IMR-90 (cell line): ENCODE data around the gene PTPRN2. TPM values are rescaled to one million over a fixed set of nuclear protein-coding genes. Genes with fewer than 3 reads are reported as not detected.

Experiments used
- ATAC-seq: fragments of 200-7000 bp; cut with Tn5 transposase; 2 replicates; pipeline ENCODE4 v1.9.1; 2020; ENCODE audit warnings: low read depth, mild to moderate bottlenecking, moderate library complexity
- BruUV-seq: library from RNA; stranded (reverse); fragments of 400-500 nt; replicated peaks from 2 replicates; lab custom pipeline; 2021; lab: Mats Ljungman, UMichigan
- CTCF ChIA-PET: fragments of 300-600 bp; formaldehyde crosslinking; extraction: SDS; loops from one replicate; lab custom pipeline; 2021; ENCODE audit warnings: antibody characterized with exemption; lab: Yijun Ruan, JAX
- POLR2A ChIA-PET: fragments of 300-600 bp; sonication (Branson Sonifier 250); formaldehyde crosslinking; loops from one replicate; lab custom pipeline; 2022; ENCODE audit warnings: antibody characterized with exemption; ENCODE audit not compliant: unreplicated experiment; lab: Charles Lee
- DNase-seq: peaks from one replicate; pipeline ENCODE4 v3.0.0; 2013
- H2AFZ ChIP-seq: replicated peaks from 2 replicates; pipeline ENCODE3; 2013; ENCODE audit warnings: low read length, mild to moderate bottlenecking; ENCODE audit not compliant: poor library complexity
- H2AK5ac ChIP-seq: 2 replicates; pipeline ENCODE4 v1.6.1; 2013; ENCODE audit warnings: low read depth, low read length, inconsistent platforms
- H2AK9ac ChIP-seq: replicated peaks from 2 replicates; pipeline ENCODE3; 2013; ENCODE audit warnings: mild to moderate bottlenecking, low read depth, low read length, moderate library complexity; ENCODE audit not compliant: poor library complexity
- H2BK120ac ChIP-seq: 2 replicates; pipeline ENCODE4 v1.6.1; 2013; ENCODE audit warnings: low read depth, low read length, inconsistent platforms
- H2BK15ac ChIP-seq: 3 replicates; pipeline ENCODE4 v1.6.1; 2013; ENCODE audit warnings: low read depth, low read length, inconsistent platforms
- H2BK20ac ChIP-seq: 2 replicates; pipeline ENCODE4 v1.6.1; 2013; ENCODE audit warnings: low read depth, mild to moderate bottlenecking, inconsistent platforms, low read length, moderate library complexity
- H2BK5ac ChIP-seq: 2 replicates; pipeline ENCODE4 v1.6.1; 2013; ENCODE audit warnings: mild to moderate bottlenecking, low read depth, low read length, inconsistent platforms; ENCODE audit not compliant: poor library complexity, severe bottlenecking
- H3K14ac ChIP-seq: replicated peaks from 2 replicates; pipeline ENCODE4 v1.6.1; 2013; ENCODE audit warnings: low read depth, low read length, inconsistent platforms
- H3K18ac ChIP-seq: 2 replicates; pipeline ENCODE4 v1.6.1; 2013; ENCODE audit warnings: low read depth, low read length, control low read depth
- H3K23ac ChIP-seq: 2 replicates; pipeline ENCODE4 v1.6.1; 2013; ENCODE audit warnings: low read depth, low read length, inconsistent platforms
- H3K27ac ChIP-seq: 2 replicates; pipeline ENCODE4 v1.5.1; 2013; ENCODE audit warnings: mild to moderate bottlenecking, control low read depth, low read length; ENCODE audit not compliant: insufficient read depth
- H3K27me3 ChIP-seq: 2 replicates; pipeline ENCODE4 v1.6.1; 2013; ENCODE audit warnings: low read length; ENCODE audit not compliant: control insufficient read depth, insufficient read depth
- H3K36me3 ChIP-seq: 2 replicates; pipeline ENCODE4 v1.6.1; 2013; ENCODE audit warnings: low read length, mixed read lengths; ENCODE audit not compliant: control insufficient read depth, insufficient read depth
- H3K4ac ChIP-seq: 2 replicates; pipeline ENCODE4 v1.6.1; 2013; ENCODE audit warnings: low read depth, low read length, inconsistent platforms
- H3K4me1 ChIP-seq: 2 replicates; pipeline ENCODE4 v1.6.1; 2013; ENCODE audit warnings: low read length, mixed read lengths; ENCODE audit not compliant: control insufficient read depth, insufficient read depth
- H3K4me2 ChIP-seq: 2 replicates; pipeline ENCODE4 v1.6.1; 2013; ENCODE audit warnings: low read depth, mild to moderate bottlenecking, control low read depth, low read length, moderate library complexity
- H3K4me3 ChIP-seq: 2 replicates; pipeline ENCODE4 v1.5.1; 2013; ENCODE audit warnings: low read depth, mild to moderate bottlenecking, control low read depth, low read length, moderate library complexity; ENCODE audit not compliant: insufficient read depth
- H3K56ac ChIP-seq: 2 replicates; pipeline ENCODE4 v1.6.1; 2013; ENCODE audit warnings: low read length, inconsistent platforms; ENCODE audit not compliant: insufficient read depth; ENCODE audit errors: extremely low read depth
- H3K79me1 ChIP-seq, 2 experiments: 2 replicates each; pipeline ENCODE4 v1.6.1; 2013; ENCODE audit warnings: low read length in 2 of 2, inconsistent platforms in 1 of 2, low read depth in 1 of 2
- H3K9ac ChIP-seq: 2 replicates; pipeline ENCODE4 v1.6.1; 2013; ENCODE audit warnings: low read depth, low read length, control low read depth
- H3K9me1 ChIP-seq: 2 replicates; pipeline ENCODE4 v1.6.1; 2013; ENCODE audit warnings: low read length, inconsistent platforms; ENCODE audit not compliant: insufficient read depth
- H3K9me3 ChIP-seq: 2 replicates; pipeline ENCODE4 v1.6.1; 2013; ENCODE audit warnings: low read length; ENCODE audit not compliant: control insufficient read depth, insufficient read depth
- H4K20me1 ChIP-seq: 2 replicates; pipeline ENCODE4 v1.6.1; 2013; ENCODE audit warnings: low read length, inconsistent platforms; ENCODE audit not compliant: insufficient read depth
- H4K5ac ChIP-seq: 2 replicates; pipeline ENCODE4 v1.6.1; 2013; ENCODE audit warnings: mild to moderate bottlenecking, low read depth, low read length, control low read depth
- H4K8ac ChIP-seq, 2 experiments: 2 replicates each; pipeline ENCODE4 v1.6.1; 2013; ENCODE audit warnings: low read depth in 2 of 2, low read length in 2 of 2, control low read depth in 1 of 2, inconsistent platforms in 1 of 2
- H4K91ac ChIP-seq: 2 replicates; pipeline ENCODE4 v1.6.1; 2013; ENCODE audit warnings: low read depth, low read length, inconsistent platforms; ENCODE audit not compliant: insufficient read depth
- BHLHE40 ChIP-seq: fragments of 150-350 bp; IDR thresholded peaks from 2 replicates; pipeline ENCODE4 v1.6.1; 2016; ENCODE audit warnings: mild to moderate bottlenecking, low read depth, low read length
- CEBPB ChIP-seq: IDR thresholded peaks from 2 replicates; pipeline ENCODE4 v1.6.1; 2012; ENCODE audit warnings: low read depth, low read length, improper control_type of control experiment
- CHD1 ChIP-seq: IDR thresholded peaks from 2 replicates; pipeline ENCODE4 v1.6.1; 2012; ENCODE audit warnings: low read depth, low read length, improper control_type of control experiment
- ELK1 ChIP-seq: fragments of 150-350 bp; IDR thresholded peaks from 2 replicates; pipeline ENCODE4 v1.6.1; 2016; ENCODE audit warnings: low read depth, mild to moderate bottlenecking, low read length, moderate library complexity, borderline replicate concordance
- FOS ChIP-seq: fragments of 150-350 bp; IDR thresholded peaks from 2 replicates; pipeline ENCODE4 v1.6.1; 2016; ENCODE audit warnings: low read depth, low read length
- MAFK ChIP-seq: IDR thresholded peaks from 2 replicates; pipeline ENCODE4 v1.6.1; 2012; ENCODE audit warnings: low read depth, low read length, improper control_type of control experiment
- MAZ ChIP-seq: IDR thresholded peaks from 2 replicates; pipeline ENCODE4 v1.6.1; 2012; ENCODE audit warnings: low read depth, mild to moderate bottlenecking, low read length, improper control_type of control experiment, moderate library complexity, borderline replicate concordance
- MXI1 ChIP-seq: IDR thresholded peaks from 2 replicates; pipeline ENCODE4 v1.6.1; 2012; ENCODE audit warnings: low read depth, mild to moderate bottlenecking, low read length, moderate library complexity, borderline replicate concordance
- NFE2L2 ChIP-seq: fragments of 150-350 bp; IDR thresholded peaks from 2 replicates; pipeline ENCODE4 v1.6.1; 2016; ENCODE audit warnings: low read depth, mild to moderate bottlenecking, low read length
- POLR2A ChIP-seq: IDR thresholded peaks from 2 replicates; pipeline ENCODE4 v1.6.1; 2012; ENCODE audit warnings: mild to moderate bottlenecking, low read depth, low read length
- RAD21 ChIP-seq: IDR thresholded peaks from 2 replicates; pipeline ENCODE4 v1.6.1; 2012; ENCODE audit warnings: low read length, improper control_type of control experiment
- RCOR1 ChIP-seq: IDR thresholded peaks from 2 replicates; pipeline ENCODE4 v1.6.1; 2012; ENCODE audit warnings: mild to moderate bottlenecking, low read length, improper control_type of control experiment; ENCODE audit not compliant: insufficient replicate concordance
- RFX5 ChIP-seq: IDR thresholded peaks from 2 replicates; pipeline ENCODE4 v1.8.0; 2012; ENCODE audit warnings: low read depth, mild to moderate bottlenecking, low read length, moderate library complexity
- SMC3 ChIP-seq: fragments of 150-350 bp; IDR thresholded peaks from 2 replicates; pipeline ENCODE4 v1.6.1; 2016; ENCODE audit warnings: low read depth, mild to moderate bottlenecking, antibody characterized with exemption, low read length, moderate library complexity
- USF2 ChIP-seq: fragments of 150-350 bp; IDR thresholded peaks from 2 replicates; pipeline ENCODE4 v1.6.1; 2017; ENCODE audit warnings: mild to moderate bottlenecking, antibody characterized with exemption, low read length, low read depth
- WGBS, 2 experiments: methylation state at CpG; one replicate each; pipeline versions ENCODE4 v1.1.5 to v1.1.7; 2013; ENCODE audit warnings: missing lambda C conversion rate in 2 of 2; ENCODE audit not compliant: insufficient read length in 1 of 2; ENCODE audit errors: extremely low coverage in 2 of 2; 5-methylcytosine and 5-hydroxymethylcytosine counted together
- dilution Hi-C: fragments of 300-500 bp; cut with HindIII; formaldehyde crosslinking; loops from one replicate; pipeline ENCODE4 v1.14.3; 2018; ENCODE audit warnings: low sequenced_read_pairs; ENCODE audit not compliant: unreplicated experiment
- in situ Hi-C: fragments of 300-500 bp; cut with MboI; formaldehyde crosslinking; loops from 3 replicates; pipeline ENCODE4 v1.14.3; 2019; ENCODE audit warnings: low sequenced_read_pairs, inconsistent platforms, mixed read lengths
- intact Hi-C: fragments of 100-400 bp; cut with micrococcal nuclease; formaldehyde crosslinking; loops from 2 replicates; pipeline ENCODE4 v1.10.0; 2022
- polyA plus RNA-seq, 3 experiments: library from polyadenylated mRNA; depleted of rRNA; stranded (reverse); fragments of >200 nt; gene quantifications; 2 replicates each; pipeline ENCODE4 v1.2.3, GENCODE V29; 2012; ENCODE audit warnings: low replicate concordance in 1 of 3
- total RNA-seq: library from RNA; depleted of rRNA; stranded (reverse); fragments of >200 nt; gene quantifications from 2 replicates; pipeline ENCODE4 v1.2.3, GENCODE V29; 2012
- TF ChIP-seq, protein P1 (sequence below): conservative IDR thresholded peaks from 2 replicates; pipeline ENCODE4 v1.5.1; 2012; ENCODE audit warnings: mild to moderate bottlenecking, low read depth, low read length, improper control_type of control experiment

PTPRN2 gene
- total and polyA plus RNA-seq, 2 of the 4 experiments (the other 2 are of a cell fraction): 0.03 TPM; not detected in 1

DNA sequence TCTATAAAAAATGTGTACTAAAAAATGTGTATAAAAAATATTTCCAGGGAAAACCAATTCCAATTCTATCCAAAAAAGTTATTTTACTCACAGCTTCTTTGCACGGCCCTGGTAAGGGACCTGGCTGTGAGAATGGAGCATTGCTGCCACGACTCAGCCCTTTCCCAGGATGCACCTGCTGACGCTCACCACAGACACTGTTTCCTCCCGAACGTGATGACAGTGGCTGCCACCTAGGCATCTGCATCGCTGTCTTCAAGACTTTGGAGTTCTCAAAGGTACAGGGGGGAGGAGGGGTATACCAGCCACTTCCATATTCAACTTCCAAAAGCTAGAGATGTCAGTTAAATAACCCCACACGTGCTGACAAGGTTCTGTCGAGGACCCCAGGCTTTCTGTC lies 23.9 kb upstream of the PTPRN2 start:
- Histone ChIP-seq H3K27ac (no peak overlapping the region), H4K8ac (no peak overlapping the region), H3K9me1 (0 out of 2 replicates have a peak, but pooled peaks cover 3% of the 10 kb centered on the region), H3K56ac (no peak overlapping the region), H2AK5ac (no peak overlapping the region), H2BK5ac (no peak overlapping the region), H4K5ac (no peak overlapping the region), H4K91ac (no peak overlapping the region), H3K23ac (no peak overlapping the region), H4K20me1 (no peaks in the 10 kb centered on the region), H3K14ac (no peak overlapping the region), H3K4me3 (no peak overlapping the region), H3K4me1 (peaks cover 4% of the 10 kb centered on the region), H2BK20ac (no peak overlapping the region), H2AK9ac (no peak overlapping the region), H3K4ac (no peak overlapping the region), H3K27me3 (no peaks in the 10 kb centered on the region), H2BK15ac (no peak overlapping the region), H2AFZ (no peak overlapping the region), H2BK120ac (no peak overlapping the region), H3K4me2 (no peak overlapping the region), H3K18ac (no peak overlapping the region), H3K9ac (no peak overlapping the region), H3K36me3 (peaks cover 3% of the 10 kb centered on the region; the same call in 1 of the 2 replicates), H3K79me1 (peaks cover 0 to 10% of the 10 kb centered on the region in 2 experiments; a peak in 1 of 4 replicates), H3K9me3 (no peaks in the 10 kb centered on the region)
- dilution Hi-C loops (no loop called here), in situ Hi-C loops (no loop called here), intact Hi-C loops (loop anchor here (10.0 kb wide), 1 partner anchor 213 kb away; the partner anchor contains the start of gene ESYT2)
- POLR2A ChIA-PET: no interaction called here
- no TSS peak for BruUV-seq
- no peak for TF ChIP-seq MAFK
- TF ChIP-seq NFE2L2: no peak
- TF ChIP-seq USF2: no peak
- TF ChIP-seq RFX5: no peak
- TF ChIP-seq SMC3: no peak
- TF ChIP-seq ELK1: no peak
- no peak for TF ChIP-seq CEBPB
- TF ChIP-seq RAD21: no peak
- no peak for TF ChIP-seq FOS
- no peak for TF ChIP-seq MAZ
- TF ChIP-seq BHLHE40: no peak
- no peak for TF ChIP-seq MXI1
- TF ChIP-seq CHD1: no peak
- TF ChIP-seq POLR2A: no peak
- TF ChIP-seq, protein P1, sequence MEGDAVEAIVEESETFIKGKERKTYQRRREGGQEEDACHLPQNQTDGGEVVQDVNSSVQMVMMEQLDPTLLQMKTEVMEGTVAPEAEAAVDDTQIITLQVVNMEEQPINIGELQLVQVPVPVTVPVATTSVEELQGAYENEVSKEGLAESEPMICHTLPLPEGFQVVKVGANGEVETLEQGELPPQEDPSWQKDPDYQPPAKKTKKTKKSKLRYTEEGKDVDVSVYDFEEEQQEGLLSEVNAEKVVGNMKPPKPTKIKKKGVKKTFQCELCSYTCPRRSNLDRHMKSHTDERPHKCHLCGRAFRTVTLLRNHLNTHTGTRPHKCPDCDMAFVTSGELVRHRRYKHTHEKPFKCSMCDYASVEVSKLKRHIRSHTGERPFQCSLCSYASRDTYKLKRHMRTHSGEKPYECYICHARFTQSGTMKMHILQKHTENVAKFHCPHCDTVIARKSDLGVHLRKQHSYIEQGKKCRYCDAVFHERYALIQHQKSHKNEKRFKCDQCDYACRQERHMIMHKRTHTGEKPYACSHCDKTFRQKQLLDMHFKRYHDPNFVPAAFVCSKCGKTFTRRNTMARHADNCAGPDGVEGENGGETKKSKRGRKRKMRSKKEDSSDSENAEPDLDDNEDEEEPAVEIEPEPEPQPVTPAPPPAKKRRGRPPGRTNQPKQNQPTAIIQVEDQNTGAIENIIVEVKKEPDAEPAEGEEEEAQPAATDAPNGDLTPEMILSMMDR: no peak
- no peak for TF ChIP-seq RCOR1
- DNase-seq (no peak), ATAC-seq (no peak)
- WGBS, 2 experiments: no CpG with 5 or more reads among the region's 8 CpGs
- CTCF ChIA-PET: interaction anchor here (0.6 kb wide), 1 partner anchor 1137 kb away, joined by 3 read pairs; no protein-coding TSS in a partner anchor
